ENCODE results near the gene DNAJC7. TPM values are rescaled to one million over a fixed set of nuclear protein-coding genes. Genes with fewer than 3 reads are reported as not detected.

DNAJC7 gene
- total RNA-seq, 2 donors from 2014 or later = 76.5 to 84.6 TPM

GRCh38 chr17:41967921-41968578 is 49.2 kb downstream of the DNAJC7 start:
- DNase-seq (no peak), ATAC-seq (no peak)
- intact Hi-C loops (cut with DNase I, micrococcal nuclease) = loop anchor here in 1 of 2 donors (10.0 kb wide), 1 partner anchor 147 kb away; the partner anchor contains the start of gene DHX58

GRCh38 chr17:41967141-41967920 is 49.9 kb downstream of the DNAJC7 start:
- ATAC-seq (peak; percentile 15), DNase-seq (peak; percentile 47 to 51)
- intact Hi-C loops (cut with DNase I, micrococcal nuclease) = loop anchor here in 1 of 2 donors (10.0 kb wide), 1 partner anchor 147 kb away; the partner anchor contains the start of gene DHX58

- ATAC-seq (peak; percentile 88), DNase-seq (peak; percentile 89 to 95)
- intact Hi-C loops (cut with DNase I, micrococcal nuclease) = loop anchor here in 1 of 2 donors (10.0 kb wide), 1 partner anchor 148 kb away; the partner anchor contains the start of gene DHX58
Measured at GRCh38 chr17:41966463-41967140, 50.6 kb downstream of the DNAJC7 start, which contains the start of gene CNP. TSS of gene CNP (plus strand) at chr17:41966795. CDS start at chr17:41966885, 90 bp downstream.

DNA sequence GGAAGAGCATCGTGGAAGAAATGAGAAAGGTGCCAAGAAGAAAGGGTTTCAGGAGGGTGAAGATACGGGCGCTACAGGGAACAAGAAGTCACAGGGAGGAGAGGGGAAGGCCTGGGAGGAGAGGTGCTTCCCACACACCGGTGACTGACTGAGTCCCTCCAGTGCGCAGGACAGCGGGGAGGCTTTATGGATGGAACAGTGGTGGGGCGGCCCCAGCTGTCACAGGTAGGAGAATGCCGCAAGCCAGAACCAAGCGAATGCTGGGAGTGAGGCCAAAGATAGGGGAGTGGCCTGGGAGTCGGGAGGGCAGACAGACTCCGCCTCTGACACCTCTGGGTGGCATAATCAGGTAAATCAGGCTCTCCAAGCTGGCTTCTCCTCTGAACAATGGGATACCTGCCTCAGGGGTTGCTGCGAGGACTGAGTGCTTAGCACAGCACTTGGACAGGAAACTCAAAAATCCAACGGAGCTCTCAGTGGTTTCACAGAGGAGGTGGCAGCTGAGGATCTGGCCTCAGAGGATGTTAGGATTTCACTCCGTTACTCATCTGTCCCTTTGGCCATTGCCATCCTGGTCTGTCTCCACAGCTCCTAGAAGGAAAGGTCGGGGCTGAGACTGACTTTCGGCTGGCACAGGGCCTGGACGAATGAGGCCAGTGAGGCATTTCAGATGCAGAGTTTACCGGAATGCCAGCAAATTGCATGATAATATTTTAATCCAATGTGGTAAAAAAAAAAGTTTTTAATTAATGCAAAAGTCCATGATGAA is 51.4 kb downstream of the DNAJC7 start:
- peak; percentile 84 to 92 for DNase-seq
- peak; percentile 79 for ATAC-seq
- intact Hi-C loops (cut with DNase I, micrococcal nuclease) = loop anchor here in 1 of 2 donors (10.0 kb wide), 1 partner anchor 149 kb away; the partner anchor contains the start of gene DHX58

DNA sequence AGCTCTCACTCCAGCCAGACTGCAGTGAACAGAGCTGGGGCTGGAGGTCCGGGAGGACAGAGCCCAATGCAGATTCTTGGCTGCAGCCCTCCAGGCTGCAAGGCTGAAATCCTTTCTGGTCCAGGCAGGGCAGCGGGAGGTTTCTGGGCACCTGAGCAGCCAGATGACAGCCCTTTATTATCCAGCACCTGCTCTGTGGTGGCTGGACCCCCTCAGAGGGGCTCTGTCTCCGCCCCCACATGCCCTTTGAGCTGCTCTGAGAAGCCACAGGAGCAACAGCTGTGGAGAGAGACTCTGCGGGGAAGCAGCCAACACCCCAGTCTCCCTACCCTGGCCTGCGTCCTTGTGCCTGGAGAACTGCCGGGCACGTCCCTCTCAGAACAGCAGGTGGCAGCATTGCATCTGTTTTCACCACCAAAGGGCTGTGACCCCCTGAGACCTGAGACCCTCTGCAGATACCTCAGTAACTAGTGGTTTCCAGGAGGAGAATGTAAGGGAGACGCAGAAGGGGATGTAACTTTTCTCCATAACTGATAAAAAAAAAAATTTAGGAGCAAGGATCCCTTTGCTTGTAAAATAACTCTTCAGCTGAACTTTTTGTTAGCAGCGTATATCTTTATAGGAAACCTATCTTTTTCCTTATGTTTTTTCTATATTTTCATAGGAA is 54.3 kb downstream of the DNAJC7 start:
- peak; percentile 58 to 82 for DNase-seq
- peak; percentile 12 for ATAC-seq
- intact Hi-C loops (cut with DNase I, micrococcal nuclease) = loop anchor here in 1 of 2 donors (10.0 kb wide), 1 partner anchor 152 kb away; the partner anchor contains the start of gene DHX58

GRCh38 chr17:41962111-41962510 is 55.1 kb downstream of the DNAJC7 start:
- ATAC-seq = no peak
- intact Hi-C loops (cut with DNase I, micrococcal nuclease) = loop anchor here in 1 of 2 donors (10.0 kb wide), 1 partner anchor 153 kb away; the partner anchor contains the start of gene DHX58
- DNase-seq = no peak

GRCh38 chr17:41959336-41960095 is 57.7 kb downstream of the DNAJC7 start:
- intact Hi-C loops (cut with DNase I, micrococcal nuclease) = loop anchor here (10.0 kb wide), 2 partner anchors 75 to 155 kb away; partner anchors contain the start of gene DHX58 (in 1 of the 2)
- DNase-seq (no peak), ATAC-seq (no peak)

DNA sequence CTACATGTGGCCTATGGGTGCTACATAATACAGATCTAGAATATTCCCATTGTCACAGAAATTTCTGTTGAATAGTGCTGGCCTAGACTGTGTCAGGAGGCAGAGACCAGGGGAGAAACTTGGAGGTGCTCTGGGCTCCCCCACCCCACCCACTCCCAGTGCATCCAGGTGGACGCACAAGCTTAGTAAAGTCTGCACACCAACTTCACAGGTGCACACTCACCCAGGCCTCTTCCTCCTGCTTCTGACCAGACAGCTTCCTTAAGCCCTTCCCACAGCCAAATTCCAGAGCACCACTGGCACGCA is 58.3 kb downstream of the DNAJC7 start:
- intact Hi-C loops (cut with DNase I, micrococcal nuclease) = loop anchor here in 1 of 2 donors (10.0 kb wide), 1 partner anchor 76 kb away; no protein-coding TSS in a partner anchor
- DNase-seq (no peak), ATAC-seq (no peak)

DNA sequence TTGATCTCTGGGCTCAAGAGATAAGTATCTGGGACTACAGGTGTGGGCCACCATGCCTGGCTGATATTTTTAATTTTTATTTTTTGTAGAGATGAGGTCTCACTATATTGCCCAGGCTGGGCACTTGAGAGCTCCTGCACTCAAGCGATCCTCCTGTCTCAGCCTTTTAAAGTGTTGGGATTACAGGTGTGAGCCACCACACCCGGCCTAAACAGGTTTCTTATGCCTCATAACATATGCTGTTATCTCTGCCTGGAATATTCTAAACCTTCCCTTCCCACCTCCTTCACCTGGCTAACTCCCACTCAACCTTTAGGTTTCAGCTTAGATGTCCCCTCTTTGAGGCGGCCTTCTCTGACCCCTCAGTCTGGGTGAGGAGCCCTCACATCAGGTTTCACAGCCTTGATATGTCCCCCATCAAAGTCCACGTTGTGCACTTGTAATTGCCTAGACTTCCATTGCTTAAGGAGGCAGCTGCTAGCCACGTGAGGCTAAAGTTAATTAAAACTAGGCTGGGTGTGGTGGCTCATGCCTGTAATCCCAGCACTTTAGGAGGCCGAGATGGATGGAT is 59.3 kb downstream of the DNAJC7 start:
- no peak for DNase-seq
- peak; percentile 59 for ATAC-seq
- intact Hi-C loops (cut with DNase I, micrococcal nuclease) = loop anchor here in 1 of 2 donors (10.0 kb wide), 1 partner anchor 77 kb away; no protein-coding TSS in a partner anchor

- ATAC-seq (peak; percentile 66), DNase-seq (no peak)
- intact Hi-C loops (cut with DNase I, micrococcal nuclease) = loop anchor here in 1 of 2 donors (10.0 kb wide), 1 partner anchor 78 kb away; no protein-coding TSS in a partner anchor
Measured at GRCh38 chr17:41957031-41957868, 60.0 kb downstream of the DNAJC7 start.

GRCh38 chr17:41956522-41956921 is 60.7 kb downstream of the DNAJC7 start:
- DNase-seq (no peak), ATAC-seq (no peak)
- intact Hi-C loops (cut with DNase I, micrococcal nuclease) = loop anchor here in 1 of 2 donors (10.0 kb wide), 1 partner anchor 78 kb away; no protein-coding TSS in a partner anchor

DNA sequence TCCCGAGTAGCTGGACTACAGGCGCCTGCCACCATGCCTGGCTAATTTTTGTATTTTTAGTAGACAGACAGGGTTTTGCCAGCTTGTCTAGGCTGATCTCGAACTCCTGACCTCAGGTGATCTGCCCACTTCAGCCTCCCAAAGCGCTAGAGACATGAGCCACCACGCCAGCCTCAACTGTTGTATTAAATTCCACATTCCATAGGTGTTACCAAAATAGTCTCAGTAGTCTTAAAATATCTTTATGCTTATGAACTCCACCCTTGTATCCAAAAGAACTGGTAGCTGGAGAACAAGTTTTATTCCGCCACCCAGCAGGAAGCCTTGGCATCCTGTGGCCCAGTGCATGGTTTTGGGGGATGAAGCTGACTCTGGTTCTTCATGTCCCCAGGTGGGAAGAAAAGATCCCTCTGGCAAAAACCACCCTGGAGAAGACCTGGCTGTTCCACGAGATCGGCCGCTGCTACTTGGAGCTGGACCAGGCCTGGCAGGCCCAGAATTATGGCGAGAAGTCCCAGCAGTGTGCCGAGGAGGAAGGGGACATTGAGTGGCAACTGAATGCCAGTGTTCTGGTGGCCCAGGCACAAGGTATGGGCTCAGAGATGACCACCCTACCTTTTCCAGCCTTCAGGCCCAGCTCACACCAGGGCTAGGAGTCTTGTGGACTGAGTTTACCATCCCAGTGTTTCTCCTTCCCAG is 68.3 kb downstream of the DNAJC7 start:
- intact Hi-C loops (cut with DNase I, micrococcal nuclease) = no loop called here
- ATAC-seq (no peak), DNase-seq (no peak)

DNA sequence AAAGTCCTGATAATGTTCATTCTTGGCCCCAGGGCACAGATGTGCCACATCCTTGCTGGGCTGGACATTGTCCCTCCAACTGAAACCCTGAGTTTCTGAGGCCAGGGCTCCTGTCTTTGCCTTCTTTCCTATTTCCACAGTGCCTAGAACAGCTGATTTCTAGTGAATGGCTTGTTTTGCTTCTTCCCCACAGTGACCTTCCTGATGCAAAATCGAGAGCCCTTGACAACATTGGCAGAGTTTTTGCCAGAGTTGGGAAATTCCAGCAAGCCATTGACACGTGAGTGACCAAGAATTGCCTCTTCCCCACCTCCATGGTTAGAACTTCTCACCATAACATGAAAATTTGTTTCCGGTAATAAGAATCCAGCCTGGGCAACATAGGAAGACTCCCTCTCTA is 72.3 kb downstream of the DNAJC7 start:
- intact Hi-C loops (cut with DNase I, micrococcal nuclease) = no loop called here
- DNase-seq = no peak
- no peak for ATAC-seq

GRCh38 chr17:41943492-41943891 is 73.7 kb downstream of the DNAJC7 start:
- intact Hi-C loops (cut with DNase I, micrococcal nuclease) = no loop called here
- DNase-seq (no peak), ATAC-seq (no peak)

Data from left colon (tissue), 2 donors.